NK-92 treated with Interleukin-12 subunit alpha and Interleukin-12 subunit beta, amount 100 ng/mL, for 24 hours (cell line): Measurements from ENCODE around the gene ACTN3.
A peak's percentile ranks its signal among the peaks of the same experiment; 100 is the strongest.
"Not testable (repeated sequence)": the region's sequence is repeated elsewhere in the genome, so short reads cannot be mapped to it uniquely, and the experiment has no call there.

ENCODE experiments used
- DNase-seq: peaks from one replicate; lab custom pipeline; 2025; lab: John Stamatoyannopoulos, UW

ACTN3 gene

DNA sequence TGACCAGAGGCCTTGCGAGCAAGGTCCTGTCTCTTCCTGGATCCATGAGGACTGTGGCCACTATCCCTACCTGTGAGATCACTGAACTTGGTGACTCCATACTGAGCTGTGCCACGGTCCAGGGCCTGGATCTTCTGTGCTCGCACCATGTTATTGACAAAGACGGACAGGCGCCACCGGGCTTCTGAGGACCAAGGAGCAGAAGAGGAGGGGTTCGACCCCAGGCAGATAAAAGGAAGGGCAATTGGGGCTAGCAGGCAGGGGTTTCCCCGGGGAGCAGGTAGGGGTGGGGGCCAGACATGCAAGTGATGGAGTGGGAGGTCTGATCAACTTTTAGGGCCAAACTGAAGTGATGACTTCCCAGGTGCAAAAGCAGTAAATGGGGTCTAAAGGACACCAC lies 19.5 kb downstream of the ACTN3 start:
- DNase-seq = no peak

DNA sequence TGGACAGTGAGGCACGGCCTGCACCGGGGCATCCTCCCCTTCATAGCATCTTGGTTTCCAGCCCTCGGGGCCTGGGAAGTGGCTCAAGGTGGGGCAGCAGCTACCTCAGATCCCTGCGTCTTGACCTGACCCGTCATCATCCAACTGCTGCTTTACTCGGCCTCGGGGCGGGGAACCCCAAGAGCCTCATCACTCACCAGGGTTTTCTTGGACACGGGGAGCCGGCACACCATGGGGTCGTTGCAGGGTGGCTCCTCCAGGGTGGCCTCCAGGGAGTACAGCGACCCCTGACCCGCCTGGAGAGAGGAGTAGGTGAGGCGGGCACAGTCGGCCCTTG lies 21.1 kb downstream of the ACTN3 start:
- no peak for DNase-seq

DNA sequence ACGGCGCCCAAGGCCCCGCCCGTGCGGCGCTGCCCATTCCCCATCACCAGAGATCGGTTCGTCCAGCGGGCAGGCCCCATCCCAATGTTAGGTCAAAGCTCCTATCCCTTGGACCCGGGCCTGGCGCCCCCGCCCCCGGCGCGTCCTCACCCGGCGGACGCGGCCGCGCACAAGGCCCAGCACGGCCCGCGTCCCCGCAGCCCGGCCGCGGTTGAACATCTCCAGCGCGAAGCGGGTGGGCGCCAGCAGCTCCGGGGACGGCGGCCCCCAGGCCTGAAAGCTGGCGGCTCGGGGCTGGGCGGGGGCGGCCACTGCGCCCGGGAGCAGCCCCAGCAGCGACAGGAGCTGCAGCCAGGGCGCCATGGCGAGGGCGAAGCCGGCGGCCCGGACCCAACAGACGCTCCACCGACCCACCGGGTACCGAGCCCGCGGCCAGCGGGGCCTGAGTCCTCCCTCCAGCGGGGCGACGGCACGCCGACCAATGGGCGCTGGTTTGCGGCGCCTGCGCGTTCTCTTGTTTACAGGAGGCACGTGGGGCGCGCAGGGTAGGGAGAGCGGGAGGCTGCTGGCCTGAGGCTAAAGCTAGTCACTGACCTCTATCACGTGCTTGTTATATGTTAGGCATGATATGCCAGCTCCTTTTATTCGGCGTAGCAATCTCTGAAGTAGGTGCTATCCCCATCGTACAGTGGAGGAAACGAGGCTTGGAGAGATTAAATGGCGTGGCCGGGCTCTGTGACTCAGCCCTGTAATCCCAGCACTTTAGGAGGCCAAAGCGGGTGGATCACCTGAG lies 21.6 kb downstream of the ACTN3 start, which contains the start of gene CTSF:
Gene CTSF, minus strand, starts transcription at position 483 of the 793 bp plus-strand sequence. Its CDS starts 120 bp downstream, at position 363.
- no peak for DNase-seq

DNA sequence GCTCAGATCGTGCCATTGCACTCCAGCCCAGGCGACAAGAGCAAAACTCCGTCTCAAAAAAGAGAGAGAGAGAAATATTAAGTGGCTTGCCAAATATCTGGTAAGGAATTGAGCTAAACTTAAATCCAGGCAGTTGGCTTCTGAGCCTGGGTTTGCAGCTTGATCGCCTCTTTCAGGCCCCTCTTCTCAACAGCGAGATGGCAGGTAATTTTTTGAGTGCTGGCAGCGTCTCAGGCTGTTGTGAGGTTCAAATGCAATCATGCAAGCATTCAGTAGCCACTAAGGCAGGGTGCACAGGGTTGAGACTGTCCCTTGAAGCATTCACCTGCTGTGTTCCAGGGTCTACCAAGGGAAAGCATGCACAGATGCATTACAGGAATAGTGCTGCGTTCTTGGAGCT lies 22.4 kb downstream of the ACTN3 start:
- no peak for DNase-seq

DNA sequence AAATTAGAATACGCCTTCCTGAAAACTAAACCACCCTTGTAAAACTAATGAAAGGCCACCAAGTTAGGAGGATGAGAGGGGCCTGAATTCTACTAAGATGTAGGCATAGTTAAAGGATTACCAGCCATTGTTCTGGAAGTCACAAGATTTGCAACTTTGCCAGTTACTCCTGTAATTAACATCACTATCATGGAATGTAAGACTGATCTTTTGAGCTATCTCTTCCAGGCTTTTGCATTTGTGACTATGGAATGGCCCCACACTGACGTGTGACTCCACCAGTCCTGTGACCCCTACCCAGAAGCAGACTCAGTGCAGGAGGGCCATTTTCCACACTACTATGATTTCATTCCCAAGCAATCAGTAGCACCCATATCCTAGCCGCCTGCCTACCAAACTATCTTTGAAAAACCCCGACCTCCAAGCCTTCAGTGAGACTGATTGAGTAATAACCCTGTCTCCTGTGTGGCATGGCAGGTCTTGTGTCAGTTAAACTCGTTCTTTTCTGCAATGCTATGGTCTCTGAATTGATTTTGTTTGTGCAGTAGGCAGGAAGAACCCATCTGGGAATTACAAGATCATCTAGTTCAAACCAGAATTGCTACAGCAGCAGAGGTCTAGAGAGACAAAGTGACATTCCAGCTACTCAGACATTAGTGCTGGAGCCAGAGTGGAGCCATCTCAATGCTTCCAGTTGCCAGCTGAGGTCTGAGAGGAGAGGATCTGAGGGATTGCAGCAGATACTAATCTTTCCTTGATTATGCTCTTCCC lies 23.6 kb downstream of the ACTN3 start:
- DNase-seq = no peak

DNA sequence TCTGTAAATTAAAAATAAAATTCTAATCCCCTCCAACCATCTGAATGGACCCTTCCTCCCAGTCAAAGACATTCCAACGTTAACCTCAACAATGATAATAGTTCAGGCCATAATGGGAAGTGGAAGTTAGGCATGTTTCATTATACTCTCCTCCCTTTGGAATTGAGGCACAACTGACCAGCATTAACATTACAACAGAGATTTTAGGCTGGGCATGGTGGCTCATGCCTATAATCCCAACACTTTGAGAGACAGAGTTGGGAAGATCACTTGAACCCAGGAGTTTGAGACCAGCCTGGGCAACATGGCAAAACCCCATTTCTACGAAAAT lies 24.1 kb downstream of the ACTN3 start:
- DNase-seq = no peak

DNA sequence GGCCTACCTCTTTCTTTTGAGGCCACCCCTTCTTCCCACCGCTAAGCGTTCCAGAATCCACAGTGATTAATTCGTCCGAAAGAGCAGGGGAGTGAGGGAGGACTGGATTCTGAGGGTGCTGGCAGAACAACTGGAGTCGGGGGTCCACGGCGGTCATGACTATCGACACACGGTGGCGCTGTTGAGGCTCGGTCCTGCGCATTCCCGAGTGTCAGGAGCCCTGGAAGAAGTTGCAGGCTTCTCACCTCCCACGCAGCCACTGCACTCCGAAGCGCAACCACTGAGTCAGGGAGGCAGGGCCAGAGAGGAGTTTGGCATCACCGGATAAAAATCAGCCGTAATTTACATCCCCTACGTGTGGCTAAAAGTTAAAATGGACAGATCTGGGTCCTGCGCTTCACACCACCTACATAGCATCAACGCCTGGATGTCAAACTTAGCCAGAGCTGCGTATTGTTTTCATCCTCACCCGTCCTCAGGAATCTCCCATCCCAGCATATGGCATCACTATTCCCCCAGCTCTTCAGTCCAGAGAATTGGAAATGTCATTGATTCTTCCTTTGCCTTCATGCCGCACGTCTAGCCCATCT lies 32.4 kb downstream of the ACTN3 start:
- DNase-seq = no peak

DNA sequence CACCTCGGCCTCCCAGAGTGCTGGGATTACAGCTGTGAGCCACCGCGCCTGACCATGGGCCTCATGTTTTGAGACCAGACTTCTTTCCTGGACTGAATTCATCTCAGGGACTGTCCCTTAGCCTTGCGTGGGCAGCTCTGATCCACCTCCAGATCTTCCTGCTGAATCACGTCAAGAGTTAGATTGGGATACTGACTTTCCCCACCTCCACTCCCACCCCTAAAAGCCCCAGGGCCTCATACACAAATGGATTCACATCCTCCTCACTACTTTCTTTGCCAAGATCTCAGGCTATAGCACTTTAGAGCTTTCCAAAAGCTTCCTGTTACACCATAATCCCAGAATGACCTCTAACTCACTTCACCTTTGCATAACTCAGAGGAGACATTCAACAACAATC lies 34.1 kb downstream of the ACTN3 start:
- no peak for DNase-seq

DNA sequence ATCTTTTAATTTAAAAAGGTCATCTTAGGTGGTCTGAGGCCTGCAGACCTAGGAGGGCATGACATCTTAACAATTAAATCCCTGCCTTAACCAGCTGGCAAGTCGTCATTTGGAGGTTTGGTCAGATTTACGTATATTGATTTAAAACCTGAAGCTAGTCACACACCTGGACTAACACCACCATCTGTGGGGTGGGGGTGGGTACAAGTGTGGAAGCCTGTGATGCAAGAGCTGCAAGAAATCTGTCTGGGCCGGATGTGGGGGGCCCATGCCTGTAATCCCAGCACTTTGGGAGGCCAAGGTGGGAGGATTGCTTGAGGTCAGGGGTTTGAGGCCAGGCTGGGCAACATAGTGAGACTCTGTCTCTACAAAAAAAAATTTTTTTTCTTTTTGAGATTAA lies 34.6 kb downstream of the ACTN3 start:
- no peak for DNase-seq

DNA sequence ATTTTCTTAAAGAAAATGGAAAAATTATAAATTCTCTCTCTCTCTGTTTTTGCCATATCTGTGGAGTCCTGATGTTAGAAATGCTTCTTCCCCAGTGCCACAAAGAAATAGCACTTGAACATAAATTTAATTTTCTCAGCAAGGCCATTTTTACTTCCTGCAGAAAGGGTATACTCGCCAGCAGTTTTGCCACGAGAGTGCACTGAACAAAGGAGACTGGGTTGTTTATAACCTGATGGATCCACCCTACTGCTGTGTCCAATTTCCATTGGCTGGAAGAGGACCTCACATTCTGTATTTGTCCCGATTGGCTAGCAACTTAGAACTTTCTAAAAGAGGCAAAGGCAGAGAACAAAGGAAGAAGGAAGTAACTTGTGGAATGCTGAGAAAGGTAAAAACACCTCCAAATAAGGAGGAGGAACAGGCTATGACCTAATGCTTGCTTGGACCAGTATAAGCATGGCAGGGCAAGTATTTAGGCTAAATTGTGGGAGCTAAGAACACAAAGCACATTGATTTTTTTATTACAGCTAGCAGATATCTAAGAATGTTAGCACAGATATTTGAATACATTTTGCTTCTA lies 36.0 kb downstream of the ACTN3 start:
- DNase-seq = not testable (repeated sequence)

DNA sequence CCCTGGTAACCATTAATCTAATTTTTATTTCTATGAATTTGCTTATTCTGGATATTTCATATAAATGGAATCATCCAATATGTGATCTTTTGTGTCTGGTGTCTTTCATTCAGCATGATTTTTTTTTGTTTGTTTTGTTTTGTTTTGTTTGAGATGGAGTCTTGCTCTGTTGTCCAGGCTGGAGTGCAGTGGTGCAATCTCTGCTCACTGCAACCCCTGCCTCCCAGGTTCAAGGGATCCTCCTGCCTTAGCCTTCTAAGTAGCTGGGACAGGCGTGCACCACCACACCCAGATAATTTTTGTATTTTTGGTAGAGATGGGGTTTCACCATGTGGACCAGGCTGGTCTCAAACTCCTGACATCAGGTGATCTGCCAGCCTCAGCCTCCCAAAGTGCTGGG lies 38.7 kb downstream of the ACTN3 start:
- not testable (repeated sequence) for DNase-seq

DNA sequence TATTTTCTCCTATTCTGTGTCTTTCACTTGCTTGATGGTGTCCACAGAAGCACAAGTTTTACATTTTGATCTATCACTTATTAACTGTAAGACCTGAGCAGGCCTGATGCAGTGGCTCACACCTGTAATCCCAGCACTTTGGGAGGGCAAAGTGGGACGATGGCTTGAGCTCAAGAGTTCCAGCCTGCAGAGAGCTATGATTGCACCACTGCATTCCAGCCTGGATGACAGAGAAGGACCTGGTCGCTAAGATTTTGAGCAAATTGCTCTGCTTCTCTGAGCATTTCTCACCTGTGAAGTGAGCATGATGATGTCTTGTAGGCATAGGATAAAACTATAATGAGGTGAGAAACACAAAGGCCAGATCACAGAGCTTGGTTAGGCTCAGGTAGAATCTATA lies 39.4 kb downstream of the ACTN3 start:
- no peak for DNase-seq

DNA sequence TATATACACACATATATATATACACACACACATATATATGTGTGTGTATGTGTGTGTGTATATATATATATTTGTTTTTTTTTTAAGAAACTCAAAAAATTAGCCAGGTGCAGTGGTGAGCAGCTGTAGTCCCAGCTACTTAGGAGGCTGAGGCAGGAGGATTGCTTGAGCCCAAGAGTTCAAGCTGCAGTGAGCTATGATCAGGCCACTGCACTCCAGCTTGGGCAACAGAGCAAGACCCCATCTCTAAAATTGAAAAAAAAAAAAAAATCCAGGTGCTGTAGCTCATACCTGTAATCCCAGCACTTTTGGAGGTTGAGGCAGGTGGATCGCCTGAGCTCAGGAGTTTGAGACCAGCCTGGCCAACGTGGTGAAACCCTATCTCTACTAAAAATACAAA lies 42.6 kb downstream of the ACTN3 start:
- DNase-seq = not testable (repeated sequence)

DNA sequence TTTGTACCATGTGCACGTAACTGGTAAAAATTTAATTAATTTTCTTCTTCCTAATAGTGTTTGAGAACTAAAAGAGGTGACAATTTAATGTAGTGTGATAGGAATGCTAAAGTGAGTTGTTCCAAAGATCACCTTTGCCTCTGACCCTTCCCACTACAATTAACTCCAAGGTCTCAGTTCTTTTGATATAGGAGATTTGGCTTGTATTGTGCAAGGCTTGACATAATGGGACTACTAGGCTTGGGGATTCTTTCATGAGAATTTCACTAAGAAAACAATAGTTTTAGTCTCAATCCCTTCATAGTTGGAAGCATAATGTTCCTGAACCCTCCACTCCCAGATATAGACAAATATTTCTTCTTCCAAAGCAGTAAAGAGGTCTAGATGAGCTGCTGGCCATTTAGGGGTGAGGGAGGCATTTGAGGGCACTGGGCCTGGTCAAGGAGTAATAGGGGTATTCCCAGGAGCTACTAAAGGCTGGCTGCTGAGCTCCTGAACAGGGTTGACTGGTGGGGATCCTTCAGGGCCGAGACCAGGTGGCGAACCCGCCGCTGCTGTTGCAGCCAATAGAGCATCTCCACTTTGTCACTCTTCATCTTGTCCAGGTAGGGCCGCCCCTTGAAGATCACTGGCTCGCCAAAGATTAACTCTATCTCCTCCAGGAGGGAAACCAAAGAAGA lies 43.4 kb downstream of the ACTN3 start:
- DNase-seq = no peak

DNA sequence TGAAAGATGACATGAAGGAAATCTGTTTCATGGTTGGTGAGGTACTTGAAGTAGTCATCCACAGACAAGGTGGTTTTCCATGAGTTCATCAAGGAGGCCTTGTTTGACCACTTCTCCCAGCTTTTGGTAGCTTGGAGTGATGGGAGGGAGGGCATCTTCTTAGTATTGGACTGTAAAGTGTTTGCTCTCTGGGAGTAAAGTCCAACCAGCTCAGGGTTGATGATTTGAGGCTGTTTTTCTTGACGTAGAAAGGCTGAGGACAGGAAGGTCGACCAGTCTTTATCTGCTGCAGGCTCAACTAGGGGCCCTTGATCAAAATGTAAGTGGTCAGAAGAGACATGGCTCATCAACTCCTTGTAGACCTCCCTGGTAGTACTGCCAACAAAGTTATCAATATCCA lies 44.5 kb downstream of the ACTN3 start:
- DNase-seq = no peak

DNA sequence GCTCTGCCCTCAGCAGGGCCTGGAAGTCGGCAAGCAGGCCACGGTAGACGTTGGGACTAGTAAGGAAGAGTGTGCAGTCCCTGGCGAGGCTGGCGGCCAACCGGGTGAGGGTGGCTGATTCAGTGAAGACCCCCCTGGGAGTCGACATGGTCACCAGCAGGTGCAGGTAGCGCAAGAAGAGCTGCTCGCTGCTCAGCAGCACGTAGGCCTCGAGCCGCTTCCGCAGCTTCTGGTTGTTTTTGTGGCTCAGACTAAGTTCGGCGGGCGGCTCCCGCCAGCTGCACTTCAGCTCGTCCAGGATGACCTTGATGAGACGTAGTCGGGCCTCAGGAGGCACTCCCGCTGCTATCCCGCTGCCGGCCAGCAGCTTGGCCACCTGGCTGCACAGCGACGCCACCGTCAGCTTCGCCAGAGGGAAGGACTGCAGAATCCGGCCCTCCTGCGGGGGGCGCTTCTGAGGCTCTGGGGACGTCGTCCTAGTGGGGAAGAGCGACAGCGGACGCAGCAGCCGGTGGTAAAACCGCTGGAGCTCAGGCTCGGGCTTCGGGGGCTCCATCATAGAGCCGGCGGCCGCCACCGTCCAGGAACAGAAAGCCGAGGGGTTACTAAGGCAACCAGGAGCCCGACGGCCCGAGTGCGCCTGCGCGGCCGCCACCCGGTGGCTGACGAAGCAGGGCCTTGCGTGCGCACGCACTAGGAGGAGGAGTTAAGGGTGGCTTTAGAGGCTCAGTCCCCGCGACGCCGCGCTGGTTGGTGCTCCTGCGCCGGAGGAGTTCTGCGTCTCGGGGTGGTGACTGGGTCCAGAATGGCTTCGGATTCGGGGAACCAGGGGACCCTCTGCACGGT lies 46.0 kb downstream of the ACTN3 start, which contains the start of the genes CCDC87 and CCS:
Gene CCDC87, minus strand, starts transcription at position 607 of the 846 bp plus-strand sequence. Its CDS starts 48 bp downstream, at position 559.
Gene CCS, plus strand, starts transcription at position 729 of the 846 bp plus-strand sequence. Its CDS starts 77 bp downstream, at position 806.
- DNase-seq = peak; percentile 97

DNA sequence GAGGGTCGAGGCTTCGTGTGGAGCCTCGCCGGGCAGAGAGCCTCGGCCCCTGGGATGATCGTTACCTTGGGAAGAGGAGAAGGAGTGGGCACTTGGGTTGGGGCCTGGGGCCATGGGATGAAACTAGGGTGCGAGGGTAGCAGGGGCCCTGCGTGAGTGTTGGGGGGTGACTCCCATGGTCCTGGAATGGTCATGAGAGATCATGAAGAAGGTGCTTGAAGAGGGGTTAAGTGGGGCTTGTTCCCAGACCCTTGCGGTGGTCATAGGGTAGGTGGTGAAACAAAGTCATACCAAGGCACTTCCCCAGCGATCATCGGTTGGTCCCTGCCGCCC lies 46.6 kb downstream of the ACTN3 start:
- peak; percentile 43 for DNase-seq

DNA sequence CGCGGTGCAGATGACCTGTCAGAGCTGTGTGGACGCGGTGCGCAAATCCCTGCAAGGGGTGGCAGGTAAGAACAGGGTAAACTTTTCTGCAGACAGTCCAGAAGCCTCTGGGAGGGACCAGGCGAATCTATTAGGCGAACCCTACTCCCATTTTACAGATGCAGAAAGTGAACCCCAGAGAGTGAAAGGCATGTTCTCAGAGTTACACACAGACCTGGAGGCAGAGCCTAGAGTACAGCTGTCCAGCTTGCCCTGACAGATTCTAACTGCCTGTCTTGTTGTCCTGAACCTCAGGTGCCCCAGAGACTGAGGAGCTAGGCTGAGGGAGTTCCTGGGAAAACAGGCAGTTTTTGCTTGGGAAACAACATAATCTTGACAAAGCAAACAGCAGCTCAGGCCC lies 46.9 kb downstream of the ACTN3 start:
- no peak for DNase-seq

DNA sequence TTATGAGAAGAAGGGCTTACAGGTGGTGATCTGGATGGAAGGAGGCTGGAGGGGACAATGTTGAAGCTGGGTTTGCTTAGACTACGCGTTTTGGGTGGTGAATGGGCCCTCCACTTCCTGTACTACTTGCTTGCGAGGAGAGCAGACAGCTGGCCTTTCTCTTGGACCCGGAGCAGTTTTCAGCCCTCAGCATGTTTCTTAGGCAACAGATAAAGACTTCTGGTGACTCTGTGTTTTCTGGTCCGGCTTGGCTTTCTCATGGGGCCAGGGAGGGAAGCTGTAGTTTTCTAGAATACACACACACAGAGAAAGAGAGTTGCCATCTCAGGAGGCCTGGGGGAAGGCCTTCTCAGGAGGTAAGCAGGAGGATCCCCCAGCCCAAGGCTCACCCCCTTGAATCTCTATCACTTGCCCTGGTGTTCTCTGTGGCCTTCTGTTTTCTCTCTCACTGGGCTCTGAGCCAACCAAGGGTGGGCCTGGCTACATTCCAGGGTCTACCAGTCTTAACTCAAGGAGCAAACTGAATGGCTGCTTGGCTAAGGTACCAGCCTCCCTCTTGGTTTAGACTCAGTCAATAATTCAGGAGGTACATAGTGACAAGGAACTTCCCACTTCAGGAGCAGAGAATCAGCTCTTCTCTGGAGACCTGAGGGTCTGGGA lies 48.7 kb downstream of the ACTN3 start:
- DNase-seq = no peak

DNA sequence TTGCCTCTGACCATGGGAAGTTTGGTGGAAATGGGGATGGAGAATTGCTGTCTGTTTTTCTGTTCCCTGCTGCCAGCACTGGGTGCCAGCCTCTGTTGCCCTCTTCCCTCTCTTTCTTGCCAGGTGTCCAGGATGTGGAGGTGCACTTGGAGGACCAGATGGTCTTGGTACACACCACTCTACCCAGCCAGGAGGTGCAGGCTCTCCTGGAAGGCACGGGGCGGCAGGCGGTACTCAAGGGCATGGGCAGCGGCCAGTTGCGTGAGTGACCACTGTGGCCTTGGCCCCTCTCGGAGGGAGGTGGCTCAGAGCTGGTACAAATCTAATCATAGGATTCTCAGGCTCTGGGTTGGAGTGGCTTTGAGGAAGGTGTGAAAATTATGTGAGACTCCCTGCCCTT lies 52.3 kb downstream of the ACTN3 start:
- no peak for DNase-seq

DNA sequence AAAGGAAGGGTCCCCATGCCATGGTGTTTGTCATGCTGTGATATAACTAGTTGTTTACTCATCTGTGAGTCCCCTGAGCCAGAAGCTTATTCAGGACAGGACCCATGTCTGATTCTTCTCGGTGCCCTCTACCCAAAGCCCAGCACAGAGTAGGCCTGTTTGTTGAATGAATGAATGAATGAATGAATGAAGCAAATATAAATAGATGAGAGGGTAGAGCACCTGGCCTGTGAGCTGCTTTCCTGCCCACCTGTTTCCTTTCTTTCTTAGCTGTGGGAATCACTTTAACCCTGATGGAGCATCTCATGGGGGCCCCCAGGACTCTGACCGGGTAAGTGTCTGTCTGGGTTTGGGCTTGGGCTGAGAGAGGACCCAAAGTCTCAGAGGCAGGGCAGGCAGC lies 53.5 kb downstream of the ACTN3 start:
- no peak for DNase-seq
